T-helper 2 cell treated with Interferon-gamma antibody and Interleukin-4, amounts not matched to agents 100 ng/mL and 5 ng/mL, for 36 hours (primary cell): ENCODE measurements around the gene ANXA7. TPM values are rescaled to one million over a fixed set of nuclear protein-coding genes. Genes with fewer than 3 reads are reported as not detected.
"Not testable (repeated sequence)": the region's sequence is repeated elsewhere in the genome, so short reads cannot be mapped to it uniquely, and the experiment has no call there.

Experiments
- intact Hi-C: fragments of 100-400 bp; cut with micrococcal nuclease; formaldehyde crosslinking; loops from one replicate; pipeline ENCODE4 v1.15.1; 2023
- total RNA-seq: library from RNA; stranded (reverse); gene quantifications from 2 replicates; pipeline ENCODE4 v1.2.3, GENCODE V29; 2022

Gene ANXA7
- total RNA-seq, 1 donor from 2014 or later, result 117 TPM

GRCh38 chr10:73408978-73409521 lies 4.8 kb downstream of the ANXA7 start:
- intact Hi-C loops, result no loop called here

GRCh38 chr10:73408061-73408460 lies 5.8 kb downstream of the ANXA7 start:
- intact Hi-C loops, result no loop called here

- intact Hi-C loops, result no loop called here
Observed at GRCh38 chr10:73407495-73407894, 6.4 kb downstream of the ANXA7 start.

- intact Hi-C loops, result no loop called here
Observed at GRCh38 chr10:73406846-73407245, 7.0 kb downstream of the ANXA7 start.

GRCh38 chr10:73405556-73405955 lies 8.3 kb downstream of the ANXA7 start:
- intact Hi-C loops, result no loop called here

- intact Hi-C loops, result no loop called here
Observed at GRCh38 chr10:73404690-73405089, 9.2 kb downstream of the ANXA7 start.

- intact Hi-C loops, result no loop called here
Observed at GRCh38 chr10:73401636-73402035, 12.2 kb downstream of the ANXA7 start.

- intact Hi-C loops, result no loop called here
Observed at GRCh38 chr10:73399063-73399462, 14.8 kb downstream of the ANXA7 start.

GRCh38 chr10:73398024-73398423 lies 15.8 kb downstream of the ANXA7 start:
- intact Hi-C loops, result no loop called here

- intact Hi-C loops, result not testable (repeated sequence)
Observed at GRCh38 chr10:73394325-73394724, 19.5 kb downstream of the ANXA7 start.

- intact Hi-C loops, result no loop called here
Observed at GRCh38 chr10:73388228-73388627, 25.6 kb downstream of the ANXA7 start.

GRCh38 chr10:73386583-73386982 lies 27.3 kb downstream of the ANXA7 start:
- intact Hi-C loops, result no loop called here

GRCh38 chr10:73379064-73379748 lies 34.7 kb downstream of the ANXA7 start:
- intact Hi-C loops, result no loop called here

- intact Hi-C loops, result no loop called here
Observed at GRCh38 chr10:73376679-73377078, 37.2 kb downstream of the ANXA7 start.

- intact Hi-C loops, result no loop called here
Observed at GRCh38 chr10:73368238-73368637, 45.6 kb downstream of the ANXA7 start.

GRCh38 chr10:73366381-73367298 lies 47.2 kb downstream of the ANXA7 start:
- intact Hi-C loops, result no loop called here

- intact Hi-C loops, result no loop called here
Observed at GRCh38 chr10:73364964-73365363, 48.9 kb downstream of the ANXA7 start.

GRCh38 chr10:73359492-73359891 lies 54.4 kb downstream of the ANXA7 start:
- intact Hi-C loops, result loop anchor here (2.0 kb wide), 2 partner anchors 107 to 265 kb away; partner anchors contain the start of gene MRPS16

- intact Hi-C loops, result loop anchor here (1.0 to 2.0 kb wide), 3 partner anchors 106 to 266 kb away; partner anchors contain the start of genes MRPS16 and PPP3CB
Observed at GRCh38 chr10:73358331-73359279, 55.3 kb downstream of the ANXA7 start, which contains the start of gene CFAP70. TSS of gene CFAP70 (minus strand) at chr10:73358864. CDS start at chr10:73354796, 4,068 bp downstream.

- intact Hi-C loops, result loop anchor here (1.0 to 2.0 kb wide), 3 partner anchors 105 to 267 kb away; partner anchors contain the start of genes MRPS16 and PPP3CB
Observed at GRCh38 chr10:73357821-73358220, 56.0 kb downstream of the ANXA7 start.

GRCh38 chr10:73357166-73357565 lies 56.7 kb downstream of the ANXA7 start:
- intact Hi-C loops, result no loop called here
